Tibial nerve (tissue), 4 donors: ENCODE measurements around the gene FAM174C. TPM values are rescaled to one million over a fixed set of nuclear protein-coding genes. Genes with fewer than 3 reads are reported as not detected.

Experiments
- DNase-seq, 2 donors: peaks; one replicate each; pipeline ENCODE4 v3.0.0-alpha.2; 2019; ENCODE audit warnings: low spot score in 2 of 2
- H3K27ac ChIP-seq, 4 donors: fragments of 200-600 bp; sonication (generic) in 3 of 4; one replicate each; pipeline ENCODE4 v1.5.1; 2017 to 2019; ENCODE audit warnings: mild to moderate bottlenecking in 1 of 4
- H3K27me3 ChIP-seq, 2 donors: fragments of 200-600 bp; sonication (generic) in 1 of 2; one replicate each; pipeline versions ENCODE4 v1.5.1 to v1.6.0; 2017 to 2019
- H3K36me3 ChIP-seq, 3 donors: fragments of 200-600 bp; sonication (generic); one replicate each; pipeline ENCODE4 v1.5.1; 2018 to 2019
- H3K4me1 ChIP-seq, 4 donors: fragments of 200-600 bp; sonication (generic) in 3 of 4; one replicate each; pipeline ENCODE4 v1.5.1; 2017 to 2019
- H3K4me3 ChIP-seq, 4 donors: fragments of 200-600 bp; sonication (generic) in 3 of 4; one replicate each; pipeline ENCODE4 v1.5.1; 2017 to 2019; ENCODE audit warnings: mild to moderate bottlenecking in 1 of 4, moderate library complexity in 1 of 4
- H3K9me3 ChIP-seq, 4 donors: fragments of 200-600 bp; sonication (generic) in 3 of 4; one replicate each; pipeline ENCODE4 v1.5.1; 2017 to 2019
- EP300 ChIP-seq, 2 donors: sonication (generic); formaldehyde crosslinking; IDR thresholded peaks; one replicate each; pipeline ENCODE4 v1.6.1; 2017; ENCODE audit warnings: antibody characterized with exemption in 2 of 2, mild to moderate bottlenecking in 1 of 2
- POLR2A ChIP-seq, 2 donors: fragments of 450-650 bp; IDR thresholded peaks; one replicate each; pipeline ENCODE4 v1.6.1; 2017; ENCODE audit warnings: antibody characterized with exemption in 2 of 2, mild to moderate bottlenecking in 2 of 2, moderate library complexity in 2 of 2
- WGBS, 2 donors: methylation state at CpG; one replicate each; pipeline ENCODE4 v1.1.5; 2018; 5-methylcytosine and 5-hydroxymethylcytosine counted together
- total RNA-seq, 4 donors: library from RNA; depleted of rRNA; stranded (reverse); fragments of >200 nt; gene quantifications; one replicate each; pipeline ENCODE4 v1.1.0, GENCODE V29; 2016
- TF ChIP-seq, protein P1 (sequence below), 5 experiments: fragments of 200-600 bp in 3 of 5; fragments of 450-650 bp in 2 of 5; sonication (generic) in 3 of 5; IDR thresholded peaks; one replicate each; pipeline ENCODE4 v1.5.1; 2016 to 2019; ENCODE audit warnings: antibody characterized with exemption in 5 of 5, mild to moderate bottlenecking in 3 of 5, moderate library complexity in 2 of 5

FAM174C gene
- total RNA-seq, 4 donors from 2014 or later, result 25.5 to 80.7 (median 52.0) TPM

DNA sequence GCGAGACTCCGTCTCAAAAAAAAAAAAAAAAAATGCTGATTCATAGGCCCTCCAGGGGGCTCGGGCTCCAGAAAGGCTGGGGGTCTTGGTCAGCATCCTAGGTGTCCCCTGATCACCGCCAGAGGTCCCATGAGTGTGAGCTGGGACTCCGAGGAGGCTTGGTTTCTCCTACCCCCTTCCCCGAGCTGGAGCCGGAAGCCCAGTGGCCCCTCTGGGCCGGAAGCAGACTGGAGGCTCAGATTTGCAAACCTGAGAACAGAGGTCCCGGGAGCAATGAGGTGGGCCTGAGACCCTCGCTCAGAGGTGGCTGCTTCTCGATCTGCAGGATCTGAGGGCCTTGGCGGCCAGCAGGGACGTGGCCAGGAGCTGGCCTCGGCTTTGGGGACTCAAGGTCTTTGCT is 51.8 kb downstream of the FAM174C start:
- Histone ChIP-seq H3K9me3 (no peaks in the 10 kb centered on the region), H3K27ac (no peak overlapping the region), H3K27me3 (peaks cover 0 to 52% of the 10 kb centered on the region in 2 donors), H3K4me1 (peaks cover 3 to 14% (median 10%) of the 10 kb centered on the region in 4 donors), H3K4me3 (no peak overlapping the region), H3K36me3 (no peaks in the 10 kb centered on the region)
- no peak for TF ChIP-seq POLR2A (IDR thresholded peaks at IDR 0.05)
- no peak for TF ChIP-seq EP300 (IDR thresholded peaks at IDR 0.05)
- TF ChIP-seq, protein P1, sequence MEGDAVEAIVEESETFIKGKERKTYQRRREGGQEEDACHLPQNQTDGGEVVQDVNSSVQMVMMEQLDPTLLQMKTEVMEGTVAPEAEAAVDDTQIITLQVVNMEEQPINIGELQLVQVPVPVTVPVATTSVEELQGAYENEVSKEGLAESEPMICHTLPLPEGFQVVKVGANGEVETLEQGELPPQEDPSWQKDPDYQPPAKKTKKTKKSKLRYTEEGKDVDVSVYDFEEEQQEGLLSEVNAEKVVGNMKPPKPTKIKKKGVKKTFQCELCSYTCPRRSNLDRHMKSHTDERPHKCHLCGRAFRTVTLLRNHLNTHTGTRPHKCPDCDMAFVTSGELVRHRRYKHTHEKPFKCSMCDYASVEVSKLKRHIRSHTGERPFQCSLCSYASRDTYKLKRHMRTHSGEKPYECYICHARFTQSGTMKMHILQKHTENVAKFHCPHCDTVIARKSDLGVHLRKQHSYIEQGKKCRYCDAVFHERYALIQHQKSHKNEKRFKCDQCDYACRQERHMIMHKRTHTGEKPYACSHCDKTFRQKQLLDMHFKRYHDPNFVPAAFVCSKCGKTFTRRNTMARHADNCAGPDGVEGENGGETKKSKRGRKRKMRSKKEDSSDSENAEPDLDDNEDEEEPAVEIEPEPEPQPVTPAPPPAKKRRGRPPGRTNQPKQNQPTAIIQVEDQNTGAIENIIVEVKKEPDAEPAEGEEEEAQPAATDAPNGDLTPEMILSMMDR (IDR thresholded peaks at IDR 0.05), result no peak
- no peak for DNase-seq
- 78 to 79% methylated on average over 14 of the region's 14 CpGs for WGBS, 2 donors

Other genes with a start within 250 kb of the FAM174C start
- 100 to 1,000 TPM in 1 of 4 donors, 10 to 100 TPM in 3; 69.9 to 122 (median 79.4) TPM for gene CNN2, start 248.9 kb upstream of the FAM174C start, total RNA-seq
- gene ABCA7, start 235.4 kb upstream of the FAM174C start, total RNA-seq, result 10 to 100 TPM in 3 of 4 donors, 1 to 10 TPM in 1; 9.6 to 25.8 (median 13.7) TPM
- 10 to 100 TPM; 28.4 to 66.9 (median 38.6) TPM for gene ARHGAP45, start 208.4 kb upstream of the FAM174C start, total RNA-seq
- 100 to 1,000 TPM in 3 of 4 donors, 10 to 100 TPM in 1; 81.6 to 136 (median 121) TPM for gene POLR2E, start 180.2 kb upstream of the FAM174C start, total RNA-seq
- 100 to 1,000 TPM; 337 to 518 (median 493) TPM for gene GPX4, start 171.5 kb upstream of the FAM174C start, total RNA-seq
- gene SBNO2, start 101.3 kb upstream of the FAM174C start, total RNA-seq, result 100 to 1,000 TPM in 1 of 4 donors, 10 to 100 TPM in 3; 26.6 to 105 (median 39.3) TPM
- 10 to 100 TPM; 52.5 to 91.2 (median 68.7) TPM for gene STK11, start 69.8 kb upstream of the FAM174C start, total RNA-seq
- gene CBARP, start 37.5 kb upstream of the FAM174C start, total RNA-seq, result 1 to 10 TPM in 2 of 4 donors, under 1 TPM in 2; 0.22 to 3.9 (median 1.4) TPM
- gene ATP5F1D, start 33.8 kb upstream of the FAM174C start, total RNA-seq, result 100 to 1,000 TPM in 3 of 4 donors, 10 to 100 TPM in 1; 67.5 to 140 (median 127) TPM
- gene MIDN, start 26.9 kb upstream of the FAM174C start, total RNA-seq, result 10 to 100 TPM; 17.4 to 51.9 (median 39.4) TPM
- gene CIRBP, start 6.2 kb upstream of the FAM174C start, total RNA-seq, result 100 to 1,000 TPM; 389 to 640 (median 576) TPM
- gene EFNA2, start 10.3 kb downstream of the FAM174C start, total RNA-seq, result not detected
- gene NDUFS7, start 108.4 kb downstream of the FAM174C start, total RNA-seq, result 100 to 1,000 TPM; 146 to 162 (median 151) TPM
- gene GAMT, start 126.0 kb downstream of the FAM174C start, total RNA-seq, result 100 to 1,000 TPM in 2 of 4 donors, 10 to 100 TPM in 2; 43.8 to 120 (median 94.4) TPM
- gene DAZAP1, start 132.1 kb downstream of the FAM174C start, total RNA-seq, result 10 to 100 TPM; 34.3 to 68.4 (median 61.0) TPM
- 1,000 to 10,000 TPM; 4,239 to 4,988 (median 4,337) TPM for gene RPS15, start 162.9 kb downstream of the FAM174C start, total RNA-seq
- gene APC2, start 174.6 kb downstream of the FAM174C start, total RNA-seq, result 10 to 100 TPM in 1 of 4 donors, 1 to 10 TPM in 3; 1.7 to 10.2 (median 4.2) TPM
- gene C19orf25, start 203.7 kb downstream of the FAM174C start, total RNA-seq, result 10 to 100 TPM; 22.4 to 47.4 (median 33.8) TPM
- 1 to 10 TPM; 1.3 to 4.9 (median 2.2) TPM for gene PCSK4, start 214.8 kb downstream of the FAM174C start, total RNA-seq
- gene REEP6, start 215.7 kb downstream of the FAM174C start, total RNA-seq, result 1 to 10 TPM; 1.2 to 4.6 (median 2.9) TPM
- gene ADAMTSL5, start 237.5 kb downstream of the FAM174C start, total RNA-seq, result 10 to 100 TPM; 17.4 to 54.8 (median 42.6) TPM
- 1 to 10 TPM in 2 of 4 donors, under 1 TPM in 2; 0.21 to 6.3 (median 1.1) TPM for gene PLK5, start 248.5 kb downstream of the FAM174C start, total RNA-seq